ENCODE measurements around the gene ECEL1.

DNA sequence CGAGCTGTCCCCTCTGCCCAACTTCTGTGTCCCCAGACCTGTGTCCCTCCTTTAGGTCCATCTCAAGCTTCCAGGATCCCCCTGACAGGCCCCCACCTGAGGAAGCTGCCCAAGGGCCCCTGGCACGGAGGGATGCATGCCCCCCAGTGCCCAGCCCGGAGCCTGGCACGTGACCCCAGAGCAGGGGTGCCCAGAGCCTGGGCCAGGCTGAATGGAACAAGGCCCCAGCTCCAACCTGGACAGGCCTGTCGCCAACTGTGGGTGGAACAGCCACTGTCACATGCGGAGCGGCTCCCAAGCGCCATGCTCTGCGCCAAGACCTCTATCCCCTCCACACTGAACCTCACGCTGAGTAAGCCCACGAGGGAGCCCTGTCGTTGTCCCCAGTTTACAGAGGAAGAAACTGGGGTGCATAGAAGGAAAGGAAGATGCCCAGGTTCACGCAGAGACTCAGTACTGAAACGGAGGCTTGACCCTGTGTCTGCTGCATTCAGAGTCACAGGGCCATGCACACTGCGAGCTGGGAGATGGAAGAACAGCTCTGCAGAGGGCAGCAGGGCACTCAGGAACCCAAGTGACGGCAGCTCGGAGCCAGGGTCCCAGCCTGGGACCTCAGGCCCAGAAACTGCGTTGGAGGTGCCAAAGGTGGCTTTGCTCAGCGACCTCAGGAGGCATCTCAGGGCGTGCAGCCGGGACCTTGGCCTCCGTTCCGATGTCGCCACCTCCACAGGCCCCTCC is 5.5 kb upstream of the ECEL1 start:
- TF ChIP-seq POLR2A (IDR thresholded peaks at IDR 0.05; ENCODE audit: low read depth, low read length): no peak
- TF ChIP-seq TAF1 (IDR thresholded peaks at IDR 0.05; ENCODE audit: borderline replicate concordance, low read depth, low read length): no peak
